Esophagus (tissue), 2 donors: ENCODE results near the gene KIAA1958. TPM values are rescaled to one million over a fixed set of nuclear protein-coding genes. Genes with fewer than 3 reads are reported as not detected.

Source experiments
- H3K27ac ChIP-seq, 2 donors: one replicate each; pipeline ENCODE4 v1.5.1; 2013; ENCODE audit warnings: low read depth in 2 of 2, mild to moderate bottlenecking in 2 of 2, inconsistent platforms in 1 of 2, low read length in 1 of 2, moderate library complexity in 1 of 2
- H3K27me3 ChIP-seq, 2 donors: one replicate each; pipeline ENCODE4 v1.6.1; 2013; ENCODE audit warnings: low read length in 2 of 2, control low read depth in 1 of 2, mild to moderate bottlenecking in 1 of 2; ENCODE audit not compliant: insufficient read depth in 2 of 2, control insufficient read depth in 1 of 2
- H3K36me3 ChIP-seq, 2 donors: one replicate each; pipeline ENCODE4 v1.6.1; 2013; ENCODE audit warnings: low read length in 1 of 2; ENCODE audit not compliant: control insufficient read depth in 2 of 2, insufficient read depth in 2 of 2
- H3K4me1 ChIP-seq, 2 donors: one replicate each; pipeline ENCODE4 v1.6.1; 2013; ENCODE audit warnings: low read length in 1 of 2; ENCODE audit not compliant: control insufficient read depth in 2 of 2, insufficient read depth in 2 of 2
- H3K4me3 ChIP-seq, 2 donors: one replicate each; pipeline ENCODE4 v1.5.1; 2013; ENCODE audit warnings: low read length in 2 of 2, mild to moderate bottlenecking in 2 of 2, low read depth in 1 of 2, moderate library complexity in 1 of 2
- H3K9me3 ChIP-seq, 2 donors: one replicate each; pipeline ENCODE4 v1.6.1; 2013; ENCODE audit warnings: mild to moderate bottlenecking in 2 of 2, low read depth in 1 of 2, low read length in 1 of 2, moderate library complexity in 1 of 2; ENCODE audit not compliant: control insufficient read depth in 2 of 2, insufficient read depth in 1 of 2
- WGBS, 2 donors: extraction: QIAGEN DNeasy Blood & Tissue Kit; methylation state at CpG; one replicate each; pipeline ENCODE4 v1.1.7; 2013; 5-methylcytosine and 5-hydroxymethylcytosine counted together
- polyA plus RNA-seq, 2 donors: library from polyadenylated mRNA; stranded (reverse); fragments of 200-250 nt; gene quantifications; one replicate each; pipeline ENCODE4 v1.2.3, GENCODE V29; 2013
- donor health status: healthy with polysubstance abuse.
- donor health status: Bipolar disorder and iron deficiency.

The KIAA1958 gene
- polyA plus RNA-seq: under 1 TPM; 0.71 to 0.81 TPM

- peak within 1 kb of the TSS; percentile 51 to 62 for H3K27ac ChIP-seq
- H3K36me3 ChIP-seq: no peaks in the 10 kb centered on the region
- no peaks in the 10 kb centered on the region for H3K4me1 ChIP-seq
- H3K9me3 ChIP-seq: no peaks in the 10 kb centered on the region
- no peaks in the 10 kb centered on the region for H3K27me3 ChIP-seq
- 1% methylated on average over 55 to 93 of the region's 93 CpGs for WGBS, 2 donors
- H3K4me3 ChIP-seq: peak within 1 kb of the TSS; percentile 75 to 79
These were observed at the start of gene KIAA1958 for GRCh38 chr9:112486221-112487007. KIAA1958 (plus strand) TSS chr9:112486827; CDS start chr9:112574081, 87,254 bp downstream.

- Histone ChIP-seq H3K27me3 (no peaks in the 10 kb centered on the region), H3K4me1 (peaks cover 0 to 3% of the 10 kb centered on the region in 2 donors), H3K9me3 (no peaks in the 10 kb centered on the region), H3K36me3 (no peaks in the 10 kb centered on the region), H3K4me3 (no peak overlapping the region), H3K27ac (no peak overlapping the region)
- WGBS, 2 donors: 97 to 98% methylated on average over 2 of the region's 2 CpGs
These were observed 49.2 kb upstream of the KIAA1958 start for GRCh38 chr9:112437406-112437805.

- H3K4me1 ChIP-seq: peaks cover 0 to 1% of the 10 kb centered on the region in 2 donors
- no peaks in the 10 kb centered on the region for H3K27me3 ChIP-seq
- no peaks in the 10 kb centered on the region for H3K36me3 ChIP-seq
- WGBS, 2 donors: 85 to 95% methylated on average over 2 of the region's 2 CpGs
- H3K4me3 ChIP-seq: no peak overlapping the region
- H3K27ac ChIP-seq: no peak overlapping the region
- no peaks in the 10 kb centered on the region for H3K9me3 ChIP-seq
These were observed 47.5 kb upstream of the KIAA1958 start for GRCh38 chr9:112439171-112439570.

GRCh38 chr9:112439825-112440224 lies 46.8 kb upstream of the KIAA1958 start:
- Histone ChIP-seq H3K27me3 (no peaks in the 10 kb centered on the region), H3K4me1 (no peaks in the 10 kb centered on the region), H3K27ac (no peak overlapping the region), H3K9me3 (no peaks in the 10 kb centered on the region), H3K36me3 (no peaks in the 10 kb centered on the region), H3K4me3 (no peak overlapping the region)
- 71 to 85% methylated on average over 2 of the region's 2 CpGs for WGBS, 2 donors

- H3K9me3 ChIP-seq: no peaks in the 10 kb centered on the region
- H3K27ac ChIP-seq: no peak overlapping the region
- no peak overlapping the region for H3K4me3 ChIP-seq
- H3K4me1 ChIP-seq: no peaks in the 10 kb centered on the region
- no peaks in the 10 kb centered on the region for H3K27me3 ChIP-seq
- no peaks in the 10 kb centered on the region for H3K36me3 ChIP-seq
These were observed 43.4 kb upstream of the KIAA1958 start for GRCh38 chr9:112443200-112443599.

- H3K9me3 ChIP-seq: no peaks in the 10 kb centered on the region
- H3K4me1 ChIP-seq: no peaks in the 10 kb centered on the region
- H3K36me3 ChIP-seq: no peaks in the 10 kb centered on the region
- H3K27me3 ChIP-seq: no peaks in the 10 kb centered on the region
- no peak overlapping the region for H3K27ac ChIP-seq
- WGBS, 2 donors: 81 to 84% methylated on average over 1 of the region's 1 CpG
- no peak overlapping the region for H3K4me3 ChIP-seq
These were observed 43.0 kb upstream of the KIAA1958 start for GRCh38 chr9:112443636-112444035.

- Histone ChIP-seq H3K4me1 (no peaks in the 10 kb centered on the region), H3K4me3 (no peak overlapping the region), H3K36me3 (no peaks in the 10 kb centered on the region), H3K27ac (no peak overlapping the region), H3K27me3 (no peaks in the 10 kb centered on the region), H3K9me3 (no peaks in the 10 kb centered on the region)
- WGBS, 2 donors: 49 to 70% methylated on average over 1 of the region's 1 CpG
These were observed 41.4 kb upstream of the KIAA1958 start for GRCh38 chr9:112445196-112445595.

- Histone ChIP-seq H3K27ac (no peak overlapping the region), H3K27me3 (no peaks in the 10 kb centered on the region), H3K4me1 (no peaks in the 10 kb centered on the region), H3K9me3 (no peaks in the 10 kb centered on the region), H3K36me3 (no peaks in the 10 kb centered on the region), H3K4me3 (no peak overlapping the region)
- 95 to 99% methylated on average over 2 of the region's 2 CpGs for WGBS, 2 donors
These were observed 40.5 kb upstream of the KIAA1958 start for GRCh38 chr9:112446080-112446479.

GRCh38 chr9:112446526-112446925 lies 40.1 kb upstream of the KIAA1958 start:
- Histone ChIP-seq H3K9me3 (no peaks in the 10 kb centered on the region), H3K27me3 (no peaks in the 10 kb centered on the region), H3K36me3 (no peaks in the 10 kb centered on the region), H3K27ac (no peak overlapping the region), H3K4me3 (no peak overlapping the region), H3K4me1 (no peaks in the 10 kb centered on the region)
- 74 to 89% methylated on average over 2 of the region's 2 CpGs for WGBS, 2 donors

- no peaks in the 10 kb centered on the region for H3K36me3 ChIP-seq
- H3K4me1 ChIP-seq: no peaks in the 10 kb centered on the region
- H3K27ac ChIP-seq: no peak overlapping the region
- 25 to 28% methylated on average over 2 of the region's 2 CpGs for WGBS, 2 donors
- no peaks in the 10 kb centered on the region for H3K27me3 ChIP-seq
- H3K4me3 ChIP-seq: no peak overlapping the region
- H3K9me3 ChIP-seq: no peaks in the 10 kb centered on the region
These were observed 39.3 kb upstream of the KIAA1958 start for GRCh38 chr9:112447283-112447761.
